ENCODE measurements around the gene RIPK4.
A peak's percentile ranks its signal among the peaks of the same experiment; 100 is the strongest.
"Not testable (repeated sequence)": the region's sequence is repeated elsewhere in the genome, so short reads cannot be mapped to it uniquely, and the experiment has no call there.

RIPK4 gene

GRCh38 chr21:41723835-41724234 is 43.0 kb downstream of the RIPK4 start:
- not testable (repeated sequence) for H3K27me3 ChIP-seq (ENCODE audit: insufficient read depth, low read length, poor library complexity); H3K4me1 ChIP-seq (ENCODE audit: control insufficient read depth, low read depth, low read length); H2BK5ac ChIP-seq (ENCODE audit: low read length); H3K79me1 ChIP-seq (ENCODE audit: low read length); H2BK15ac ChIP-seq (replicated peaks; ENCODE audit: low read depth); H3K56ac ChIP-seq (ENCODE audit: low read length); H3K23ac ChIP-seq (ENCODE audit: low read length); H3K4me2 ChIP-seq (ENCODE audit: low read length); H4K8ac ChIP-seq (ENCODE audit: low read depth, low read length); H3K18ac ChIP-seq (ENCODE audit: low read length); H2BK120ac ChIP-seq (ENCODE audit: low read depth, low read length); H4K5ac ChIP-seq (ENCODE audit: low read length); H3K4me3 ChIP-seq (ENCODE audit: low read length); H3K27ac ChIP-seq (ENCODE audit: low read depth, low read length); H3K79me2 ChIP-seq (ENCODE audit: control insufficient read depth, insufficient read depth, low read length); H3K9ac ChIP-seq (ENCODE audit: low read length); H3K36me3 ChIP-seq (ENCODE audit: control insufficient read depth, insufficient read depth, low read length); H3K4ac ChIP-seq (ENCODE audit: low read depth, low read length); H2AK5ac ChIP-seq (ENCODE audit: low read length); DNase-seq
- no CpG with 5 or more reads among the region's 9 CpGs for WGBS (ENCODE audit: extremely low coverage, insufficient coverage, low lambda C conversion rate)

GRCh38 chr21:41722052-41723018 is 44.5 kb downstream of the RIPK4 start:
- H3K56ac ChIP-seq (ENCODE audit: low read length) = peak overlapping the region; percentile 57
- no peaks in the 10 kb centered on the region for H3K27me3 ChIP-seq (ENCODE audit: insufficient read depth, low read length, poor library complexity)
- H2BK5ac ChIP-seq (ENCODE audit: low read length) = no peak overlapping the region
- no peak overlapping the region for H4K5ac ChIP-seq (ENCODE audit: low read length)
- H3K4me1 ChIP-seq (ENCODE audit: control insufficient read depth, low read depth, low read length) = no peaks in the 10 kb centered on the region
- no peak for DNase-seq
- no peak overlapping the region for H2AK5ac ChIP-seq (ENCODE audit: low read length)
- no peak overlapping the region for H3K27ac ChIP-seq (ENCODE audit: low read depth, low read length)
- H2BK120ac ChIP-seq (ENCODE audit: low read depth, low read length) = no peak overlapping the region
- no peak overlapping the region for H3K18ac ChIP-seq (ENCODE audit: low read length)
- H3K9ac ChIP-seq (ENCODE audit: low read length) = no peak overlapping the region
- no peak overlapping the region for H3K4me3 ChIP-seq (ENCODE audit: low read length)
- H2BK15ac ChIP-seq (replicated peaks; ENCODE audit: low read depth) = no peak overlapping the region
- H3K4ac ChIP-seq (ENCODE audit: low read depth, low read length) = no peak overlapping the region
- no peak overlapping the region for H4K8ac ChIP-seq (ENCODE audit: low read depth, low read length)
- no peaks in the 10 kb centered on the region for H3K79me2 ChIP-seq (ENCODE audit: control insufficient read depth, insufficient read depth, low read length)
- H3K23ac ChIP-seq (ENCODE audit: low read length) = no peak overlapping the region
- no CpG with 5 or more reads among the region's 20 CpGs for WGBS (ENCODE audit: extremely low coverage, insufficient coverage, low lambda C conversion rate)
- H3K36me3 ChIP-seq (ENCODE audit: control insufficient read depth, insufficient read depth, low read length) = no peaks in the 10 kb centered on the region
- H3K4me2 ChIP-seq (ENCODE audit: low read length) = no peak overlapping the region
- no peaks in the 10 kb centered on the region for H3K79me1 ChIP-seq (ENCODE audit: low read length)

- Histone ChIP-seq H3K79me1 (ENCODE audit: low read length) (no peaks in the 10 kb centered on the region), H2AK5ac (ENCODE audit: low read length) (no peak overlapping the region), H3K36me3 (ENCODE audit: control insufficient read depth, insufficient read depth, low read length) (no peaks in the 10 kb centered on the region), H3K4me1 (ENCODE audit: control insufficient read depth, low read depth, low read length) (peaks cover 4% of the 10 kb centered on the region), H2BK120ac (ENCODE audit: low read depth, low read length) (no peak overlapping the region), H3K9ac (ENCODE audit: low read length) (no peak overlapping the region), H3K4me3 (ENCODE audit: low read length) (no peak overlapping the region), H4K5ac (ENCODE audit: low read length) (no peak overlapping the region), H2BK5ac (ENCODE audit: low read length) (no peak overlapping the region), H3K56ac (ENCODE audit: low read length) (no peak overlapping the region), H3K18ac (ENCODE audit: low read length) (no peak overlapping the region), H3K27me3 (ENCODE audit: insufficient read depth, low read length, poor library complexity) (no peaks in the 10 kb centered on the region), H3K23ac (ENCODE audit: low read length) (no peak overlapping the region), H3K79me2 (ENCODE audit: control insufficient read depth, insufficient read depth, low read length) (no peaks in the 10 kb centered on the region), H3K4ac (ENCODE audit: low read depth, low read length) (no peak overlapping the region), H2BK15ac (replicated peaks; ENCODE audit: low read depth) (no peak overlapping the region), H3K4me2 (ENCODE audit: low read length) (no peak overlapping the region), H3K27ac (ENCODE audit: low read depth, low read length) (no peak overlapping the region), H4K8ac (ENCODE audit: low read depth, low read length) (no peak overlapping the region)
- no CpG with 5 or more reads among the region's 2 CpGs for WGBS (ENCODE audit: extremely low coverage, insufficient coverage, low lambda C conversion rate)
- no peak for DNase-seq
These were observed 46.6 kb downstream of the RIPK4 start for GRCh38 chr21:41720250-41720649.

GRCh38 chr21:41719691-41720090 is 47.2 kb downstream of the RIPK4 start:
- no peak overlapping the region for H2BK120ac ChIP-seq (ENCODE audit: low read depth, low read length)
- no peaks in the 10 kb centered on the region for H3K79me2 ChIP-seq (ENCODE audit: control insufficient read depth, insufficient read depth, low read length)
- no peak for DNase-seq
- no peak overlapping the region for H3K56ac ChIP-seq (ENCODE audit: low read length)
- H4K5ac ChIP-seq (ENCODE audit: low read length) = no peak overlapping the region
- no peak overlapping the region for H2BK15ac ChIP-seq (replicated peaks; ENCODE audit: low read depth)
- H3K18ac ChIP-seq (ENCODE audit: low read length) = no peak overlapping the region
- no peak overlapping the region for H3K4me2 ChIP-seq (ENCODE audit: low read length)
- H3K4me1 ChIP-seq (ENCODE audit: control insufficient read depth, low read depth, low read length) = peaks cover 7% of the 10 kb centered on the region
- no peak overlapping the region for H2BK5ac ChIP-seq (ENCODE audit: low read length)
- H3K79me1 ChIP-seq (ENCODE audit: low read length) = no peaks in the 10 kb centered on the region
- no peak overlapping the region for H3K4ac ChIP-seq (ENCODE audit: low read depth, low read length)
- no peak overlapping the region for H3K23ac ChIP-seq (ENCODE audit: low read length)
- H3K9ac ChIP-seq (ENCODE audit: low read length) = no peak overlapping the region
- no peak overlapping the region for H2AK5ac ChIP-seq (ENCODE audit: low read length)
- no peak overlapping the region for H3K4me3 ChIP-seq (ENCODE audit: low read length)
- no peak overlapping the region for H4K8ac ChIP-seq (ENCODE audit: low read depth, low read length)
- no CpG with 5 or more reads among the region's 6 CpGs for WGBS (ENCODE audit: extremely low coverage, insufficient coverage, low lambda C conversion rate)
- no peaks in the 10 kb centered on the region for H3K27me3 ChIP-seq (ENCODE audit: insufficient read depth, low read length, poor library complexity)
- H3K36me3 ChIP-seq (ENCODE audit: control insufficient read depth, insufficient read depth, low read length) = no peaks in the 10 kb centered on the region
- no peak overlapping the region for H3K27ac ChIP-seq (ENCODE audit: low read depth, low read length)

- H2BK120ac ChIP-seq (ENCODE audit: low read depth, low read length) = no peak overlapping the region
- no peak overlapping the region for H3K18ac ChIP-seq (ENCODE audit: low read length)
- no peaks in the 10 kb centered on the region for H3K79me1 ChIP-seq (ENCODE audit: low read length)
- H3K56ac ChIP-seq (ENCODE audit: low read length) = no peak overlapping the region
- no peak for DNase-seq
- H3K4me1 ChIP-seq (ENCODE audit: control insufficient read depth, low read depth, low read length) = peaks cover 16% of the 10 kb centered on the region
- no peak overlapping the region for H2BK5ac ChIP-seq (ENCODE audit: low read length)
- H3K27me3 ChIP-seq (ENCODE audit: insufficient read depth, low read length, poor library complexity) = no peaks in the 10 kb centered on the region
- H2BK15ac ChIP-seq (replicated peaks; ENCODE audit: low read depth) = no peak overlapping the region
- no peak overlapping the region for H3K27ac ChIP-seq (ENCODE audit: low read depth, low read length)
- no peaks in the 10 kb centered on the region for H3K36me3 ChIP-seq (ENCODE audit: control insufficient read depth, insufficient read depth, low read length)
- no peak overlapping the region for H3K4me2 ChIP-seq (ENCODE audit: low read length)
- WGBS (ENCODE audit: extremely low coverage, insufficient coverage, low lambda C conversion rate) = no CpG with 5 or more reads among the region's 15 CpGs
- H2AK5ac ChIP-seq (ENCODE audit: low read length) = no peak overlapping the region
- no peak overlapping the region for H4K8ac ChIP-seq (ENCODE audit: low read depth, low read length)
- no peak overlapping the region for H3K9ac ChIP-seq (ENCODE audit: low read length)
- H3K4me3 ChIP-seq (ENCODE audit: low read length) = no peak overlapping the region
- no peak overlapping the region for H3K23ac ChIP-seq (ENCODE audit: low read length)
- H3K4ac ChIP-seq (ENCODE audit: low read depth, low read length) = no peak overlapping the region
- no peaks in the 10 kb centered on the region for H3K79me2 ChIP-seq (ENCODE audit: control insufficient read depth, insufficient read depth, low read length)
- H4K5ac ChIP-seq (ENCODE audit: low read length) = no peak overlapping the region
These were observed 49.1 kb downstream of the RIPK4 start for GRCh38 chr21:41717573-41718330.
